Mesenchymal stem cell (in vitro differentiated cells and primary cell): Measurements from ENCODE around the gene MCTP2.

Experiments
- DNase-seq: peaks from one replicate; pipeline ENCODE4 v3.0.0-alpha.2; 2013
- H2AFZ ChIP-seq: one replicate; pipeline ENCODE4 v1.6.1; 2013; ENCODE audit warnings: low read depth, mild to moderate bottlenecking, control low read depth, inconsistent platforms, low read length, moderate library complexity
- H2AK5ac ChIP-seq: 2 replicates; pipeline ENCODE4 v1.6.1; 2013; ENCODE audit warnings: low read length, moderate library complexity, mild to moderate bottlenecking, inconsistent platforms; ENCODE audit not compliant: severe bottlenecking
- H2BK120ac ChIP-seq: one replicate; pipeline ENCODE4 v1.6.1; 2013; ENCODE audit warnings: low read depth, mild to moderate bottlenecking, inconsistent platforms, low read length, moderate library complexity
- H2BK12ac ChIP-seq, 2 experiments: one replicate each; pipeline ENCODE4 v1.6.1; 2013; ENCODE audit warnings: inconsistent platforms in 2 of 2, low read length in 2 of 2, mild to moderate bottlenecking in 2 of 2, moderate library complexity in 2 of 2, control low read depth in 1 of 2
- H2BK15ac ChIP-seq: one replicate; pipeline ENCODE4 v1.6.1; 2013; ENCODE audit warnings: mild to moderate bottlenecking, low read depth, inconsistent platforms; ENCODE audit not compliant: poor library complexity, severe bottlenecking
- H2BK5ac ChIP-seq: 2 replicates; pipeline ENCODE4 v1.6.1; 2013; ENCODE audit warnings: low read depth, mild to moderate bottlenecking, low read length, control low read depth, inconsistent platforms; ENCODE audit not compliant: poor library complexity, severe bottlenecking
- H3K14ac ChIP-seq, 2 experiments: one replicate each; pipeline ENCODE4 v1.6.1; 2013; ENCODE audit warnings: inconsistent platforms in 2 of 2, low read length in 2 of 2, control low read depth in 1 of 2, mild to moderate bottlenecking in 1 of 2, moderate library complexity in 1 of 2
- H3K18ac ChIP-seq, 2 experiments: one replicate each; pipeline ENCODE4 v1.6.1; 2013; ENCODE audit warnings: inconsistent platforms in 2 of 2, low read length in 2 of 2, control low read depth in 1 of 2, low read depth in 1 of 2, mild to moderate bottlenecking in 1 of 2
- H3K23ac ChIP-seq, 2 experiments: one replicate each; pipeline ENCODE4 v1.6.1; 2013; ENCODE audit warnings: inconsistent platforms in 2 of 2, low read length in 2 of 2, mild to moderate bottlenecking in 2 of 2, moderate library complexity in 2 of 2, control low read depth in 1 of 2
- H3K27ac ChIP-seq: 2 replicates; pipeline ENCODE4 v1.5.1; 2013; ENCODE audit warnings: mild to moderate bottlenecking, moderate library complexity, low read length, control low read depth, inconsistent platforms; ENCODE audit not compliant: poor library complexity, severe bottlenecking
- H3K27me3 ChIP-seq, 2 experiments: 2 replicates each; pipeline versions ENCODE4 v1.6.1 to v1.7.0; 2013; ENCODE audit warnings: low read length in 2 of 2, mild to moderate bottlenecking in 2 of 2, moderate library complexity in 2 of 2, control low read depth in 1 of 2, inconsistent platforms in 1 of 2; ENCODE audit not compliant: control insufficient read depth in 1 of 2, insufficient read depth in 1 of 2
- H3K36me3 ChIP-seq, 2 experiments: 2 replicates each; pipeline versions ENCODE4 v1.6.1 to v1.7.0; 2013; ENCODE audit warnings: low read length in 2 of 2, control low read depth in 1 of 2, inconsistent platforms in 1 of 2, low read depth in 1 of 2, mild to moderate bottlenecking in 1 of 2; ENCODE audit not compliant: insufficient read depth in 2 of 2, control insufficient read depth in 1 of 2
- H3K4ac ChIP-seq, 2 experiments: one replicate each; pipeline ENCODE4 v1.6.1; 2013; ENCODE audit warnings: inconsistent platforms in 2 of 2, low read length in 2 of 2, mild to moderate bottlenecking in 2 of 2, moderate library complexity in 2 of 2, control low read depth in 1 of 2, low read depth in 1 of 2
- H3K4me1 ChIP-seq: 2 replicates; pipeline ENCODE4 v1.6.1; 2013; ENCODE audit warnings: low read depth, low read length, control low read depth; ENCODE audit not compliant: control insufficient read depth, insufficient read depth
- H3K4me2 ChIP-seq: 2 replicates; pipeline ENCODE4 v1.6.1; 2013; ENCODE audit warnings: low read length, mild to moderate bottlenecking, inconsistent platforms; ENCODE audit not compliant: poor library complexity, severe bottlenecking
- H3K4me3 ChIP-seq, 2 experiments: 2 replicates each; pipeline versions ENCODE4 v1.5.1 to v1.7.0; 2013; ENCODE audit warnings: low read length in 2 of 2, mild to moderate bottlenecking in 2 of 2, control low read depth in 1 of 2, low read depth in 1 of 2; ENCODE audit not compliant: insufficient read depth in 1 of 2
- H3K79me1 ChIP-seq: replicated peaks from 2 replicates; pipeline ENCODE4 v1.6.1; 2013; ENCODE audit warnings: mild to moderate bottlenecking, control low read depth, low read length, inconsistent platforms; ENCODE audit not compliant: poor library complexity, severe bottlenecking
- H3K9ac ChIP-seq: 2 replicates; pipeline ENCODE4 v1.7.0; 2013; ENCODE audit warnings: mild to moderate bottlenecking, low read length, moderate library complexity
- H3K9me3 ChIP-seq: 2 replicates; pipeline ENCODE4 v1.7.0; 2013; ENCODE audit warnings: mild to moderate bottlenecking, low read length; ENCODE audit not compliant: control insufficient read depth
- H4K8ac ChIP-seq: one replicate; pipeline ENCODE4 v1.6.1; 2013; ENCODE audit warnings: inconsistent platforms, mild to moderate bottlenecking, low read length, moderate library complexity
- H4K91ac ChIP-seq: one replicate; pipeline ENCODE4 v1.6.1; 2013; ENCODE audit warnings: mild to moderate bottlenecking, low read length, inconsistent platforms
- WGBS: methylation state at CpG from one replicate; pipeline ENCODE4 v1.1.7; 2013; ENCODE audit warnings: mixed read lengths; 5-methylcytosine and 5-hydroxymethylcytosine counted together

The MCTP2 gene

DNA sequence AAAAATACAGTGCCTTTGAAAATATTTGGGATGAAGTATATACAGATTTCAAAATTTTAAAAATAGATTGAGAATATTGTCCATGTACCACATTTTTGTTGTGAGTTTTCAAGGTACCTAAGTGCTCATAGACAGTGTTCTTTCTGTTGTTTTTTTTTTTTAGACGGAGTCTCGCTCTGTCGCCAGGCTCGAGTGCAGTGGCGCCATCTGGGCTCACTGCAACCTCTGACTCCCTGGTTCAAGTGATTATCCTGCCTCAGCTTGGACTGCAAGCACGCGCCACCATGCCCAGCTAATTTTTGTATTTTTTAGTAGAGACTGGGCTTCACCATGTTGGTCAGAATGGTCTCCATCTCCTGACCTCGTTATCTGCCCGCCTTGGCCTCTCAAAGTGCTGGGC, 223.9 kb downstream of the MCTP2 start:
- Histone ChIP-seq H2BK5ac (no peak overlapping the region), H3K4me1 (no peaks in the 10 kb centered on the region), H3K18ac (no peak overlapping the region), H3K27me3 (no peaks in the 10 kb centered on the region), H2BK12ac (no peak overlapping the region), H2AFZ (no peak overlapping the region), H3K4ac (no peak overlapping the region), H3K4me2 (no peak overlapping the region), H3K14ac (no peak overlapping the region), H3K27ac (no peak overlapping the region), H3K79me1 (no peaks in the 10 kb centered on the region), H4K91ac (no peak overlapping the region), H3K36me3 (peaks cover 0 to 16% of the 10 kb centered on the region in 2 experiments), H3K4me3 (no peak overlapping the region), H4K8ac (no peak overlapping the region), H2BK120ac (no peak overlapping the region), H3K9me3 (peaks cover 11% of the 10 kb centered on the region), H2AK5ac (no peak overlapping the region), H3K9ac (no peak overlapping the region), H2BK15ac (no peak overlapping the region), H3K23ac (no peak overlapping the region)
- 95% methylated on average over 9 of the region's 9 CpGs for WGBS
- DNase-seq = no peak

DNA sequence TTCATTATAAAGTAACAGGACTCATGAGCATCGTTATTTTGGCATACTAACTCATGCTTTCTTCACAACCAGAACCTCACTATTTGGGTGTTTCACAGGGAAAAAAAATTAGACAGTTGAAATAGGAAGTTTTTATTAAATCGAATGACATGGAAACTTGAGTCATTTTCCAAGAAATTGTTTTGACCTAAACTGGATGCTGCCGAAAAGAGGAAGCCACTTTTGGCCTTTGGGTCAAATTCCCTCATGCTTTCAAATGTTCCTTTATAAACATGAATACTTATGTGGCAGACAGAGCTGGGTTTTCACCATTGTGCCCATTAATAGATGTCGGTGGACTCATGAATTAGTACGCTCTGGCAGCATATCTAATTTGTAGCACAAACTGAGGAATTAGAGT, 224.9 kb downstream of the MCTP2 start:
- no peak overlapping the region for H2BK120ac ChIP-seq
- H3K4me1 ChIP-seq = peaks cover 2% of the 10 kb centered on the region
- H3K14ac ChIP-seq = no peak overlapping the region
- no peak overlapping the region for H3K9ac ChIP-seq
- no peak overlapping the region for H3K18ac ChIP-seq
- H3K27me3 ChIP-seq = no peaks in the 10 kb centered on the region
- peaks cover 0 to 16% of the 10 kb centered on the region in 2 experiments for H3K36me3 ChIP-seq
- no peak overlapping the region for H4K8ac ChIP-seq
- no peak overlapping the region for H3K23ac ChIP-seq
- H3K4me3 ChIP-seq = no peak overlapping the region
- H2BK15ac ChIP-seq = no peak overlapping the region
- H2AFZ ChIP-seq = no peak overlapping the region
- no peak overlapping the region for H3K27ac ChIP-seq
- no peak overlapping the region for H2AK5ac ChIP-seq
- H3K4ac ChIP-seq = no peak overlapping the region
- no peak for DNase-seq
- 84% methylated on average over 5 of the region's 5 CpGs for WGBS
- H3K4me2 ChIP-seq = no peak overlapping the region
- H4K91ac ChIP-seq = no peak overlapping the region
- no peak overlapping the region for H2BK5ac ChIP-seq
- H3K9me3 ChIP-seq = peaks cover 11% of the 10 kb centered on the region
- H3K79me1 ChIP-seq = no peaks in the 10 kb centered on the region
- no peak overlapping the region for H2BK12ac ChIP-seq

DNA sequence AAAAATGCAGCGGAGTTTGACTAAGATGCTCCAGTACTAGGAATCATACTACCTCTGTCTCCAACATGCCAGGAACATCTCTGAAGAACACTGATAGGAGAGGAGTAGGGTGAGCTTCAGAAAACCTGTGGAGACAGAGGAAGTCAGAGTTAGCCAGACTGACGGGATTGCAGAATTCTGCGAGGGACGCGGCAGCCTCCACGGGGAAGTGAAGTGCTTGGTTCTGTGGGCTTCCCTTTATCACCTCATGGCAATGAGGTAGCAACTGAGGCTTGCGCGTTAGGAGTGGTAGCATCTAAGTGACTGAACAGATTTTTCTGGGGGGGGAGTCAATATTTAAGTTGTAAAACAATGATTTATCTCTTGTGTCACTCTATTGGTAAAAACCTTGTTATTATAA, 226.3 kb downstream of the MCTP2 start:
- Histone ChIP-seq H3K4me3 (no peak overlapping the region), H2BK5ac (no peak overlapping the region), H3K18ac (no peak overlapping the region), H2BK15ac (no peak overlapping the region), H3K36me3 (peaks cover 0 to 16% of the 10 kb centered on the region in 2 experiments), H3K4me1 (peaks cover 2% of the 10 kb centered on the region), H3K4ac (no peak overlapping the region), H2AFZ (no peak overlapping the region), H3K9me3 (peaks cover 11% of the 10 kb centered on the region), H3K79me1 (no peaks in the 10 kb centered on the region), H4K8ac (no peak overlapping the region), H2AK5ac (no peak overlapping the region), H3K4me2 (no peak overlapping the region), H2BK12ac (no peak overlapping the region), H3K9ac (no peak overlapping the region), H3K27ac (no peak overlapping the region), H4K91ac (no peak overlapping the region), H3K14ac (no peak overlapping the region), H3K23ac (no peak overlapping the region), H3K27me3 (no peaks in the 10 kb centered on the region), H2BK120ac (no peak overlapping the region)
- WGBS = 95% methylated on average over 5 of the region's 8 CpGs
- no peak for DNase-seq

DNA sequence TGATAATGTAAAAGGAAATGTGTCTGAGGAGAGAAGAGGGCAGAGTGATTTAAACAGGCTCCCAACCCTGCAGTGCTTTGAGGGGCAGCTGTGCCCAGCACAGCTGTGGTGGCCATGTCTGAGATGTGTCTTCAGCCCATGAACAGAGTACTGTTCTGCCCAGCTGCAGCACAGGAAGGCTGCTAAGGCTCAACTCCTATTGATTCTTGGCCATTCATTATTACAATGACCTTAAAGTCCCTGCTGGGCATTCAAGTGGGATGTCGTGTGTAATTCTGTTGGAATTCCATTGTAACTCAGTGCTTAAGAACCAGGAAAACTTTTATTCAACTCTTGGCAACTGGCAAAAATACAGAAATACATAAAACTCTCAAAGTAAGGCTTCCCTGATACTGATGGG, 229.3 kb downstream of the MCTP2 start:
- no peak overlapping the region for H3K23ac ChIP-seq
- peaks cover 2% of the 10 kb centered on the region for H3K4me1 ChIP-seq
- no peak overlapping the region for H4K8ac ChIP-seq
- H4K91ac ChIP-seq = no peak overlapping the region
- no peak for DNase-seq
- no peak overlapping the region for H2BK5ac ChIP-seq
- no CpG with 5 or more reads among the region's 1 CpG for WGBS
- no peak overlapping the region for H3K18ac ChIP-seq
- H3K79me1 ChIP-seq = no peaks in the 10 kb centered on the region
- H2AFZ ChIP-seq = no peak overlapping the region
- H2AK5ac ChIP-seq = no peak overlapping the region
- H3K4ac ChIP-seq = no peak overlapping the region
- H2BK15ac ChIP-seq = no peak overlapping the region
- H3K9me3 ChIP-seq = no peaks in the 10 kb centered on the region
- no peak overlapping the region for H3K4me3 ChIP-seq
- H3K27ac ChIP-seq = no peak overlapping the region
- H2BK12ac ChIP-seq = no peak overlapping the region
- H3K36me3 ChIP-seq = peaks cover 0 to 16% of the 10 kb centered on the region in 2 experiments
- no peak overlapping the region for H3K4me2 ChIP-seq
- H3K14ac ChIP-seq = no peak overlapping the region
- H3K27me3 ChIP-seq = no peaks in the 10 kb centered on the region
- H3K9ac ChIP-seq = no peak overlapping the region
- no peak overlapping the region for H2BK120ac ChIP-seq
